ENCODE results near the gene HHAT.

DNA sequence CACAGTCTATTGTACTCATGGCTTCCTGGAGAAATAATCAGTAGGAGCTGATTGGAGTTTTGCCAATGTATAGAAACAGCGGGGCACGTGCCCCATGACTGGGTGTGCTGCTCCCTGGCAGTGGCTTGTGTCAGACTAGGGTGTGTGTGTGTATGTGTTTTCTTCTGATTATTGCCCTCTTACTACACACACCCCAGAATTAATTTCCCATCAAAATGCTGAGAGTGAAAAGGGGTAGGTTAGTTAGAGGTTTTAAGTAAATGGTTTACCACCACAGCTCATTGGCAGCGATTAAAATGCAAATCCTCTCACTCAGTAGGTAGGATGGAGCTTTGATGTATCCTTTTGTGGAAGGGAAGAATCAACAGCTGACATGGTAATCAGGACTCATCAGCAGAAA is 29.9 kb downstream of the HHAT start:
- TF ChIP-seq, protein P1, sequence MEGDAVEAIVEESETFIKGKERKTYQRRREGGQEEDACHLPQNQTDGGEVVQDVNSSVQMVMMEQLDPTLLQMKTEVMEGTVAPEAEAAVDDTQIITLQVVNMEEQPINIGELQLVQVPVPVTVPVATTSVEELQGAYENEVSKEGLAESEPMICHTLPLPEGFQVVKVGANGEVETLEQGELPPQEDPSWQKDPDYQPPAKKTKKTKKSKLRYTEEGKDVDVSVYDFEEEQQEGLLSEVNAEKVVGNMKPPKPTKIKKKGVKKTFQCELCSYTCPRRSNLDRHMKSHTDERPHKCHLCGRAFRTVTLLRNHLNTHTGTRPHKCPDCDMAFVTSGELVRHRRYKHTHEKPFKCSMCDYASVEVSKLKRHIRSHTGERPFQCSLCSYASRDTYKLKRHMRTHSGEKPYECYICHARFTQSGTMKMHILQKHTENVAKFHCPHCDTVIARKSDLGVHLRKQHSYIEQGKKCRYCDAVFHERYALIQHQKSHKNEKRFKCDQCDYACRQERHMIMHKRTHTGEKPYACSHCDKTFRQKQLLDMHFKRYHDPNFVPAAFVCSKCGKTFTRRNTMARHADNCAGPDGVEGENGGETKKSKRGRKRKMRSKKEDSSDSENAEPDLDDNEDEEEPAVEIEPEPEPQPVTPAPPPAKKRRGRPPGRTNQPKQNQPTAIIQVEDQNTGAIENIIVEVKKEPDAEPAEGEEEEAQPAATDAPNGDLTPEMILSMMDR (IDR thresholded peaks at IDR 0.05; ENCODE audit: low read length), result no peak
- TF ChIP-seq EZH2 (IDR thresholded peaks at IDR 0.05; ENCODE audit: borderline replicate concordance, low read length), result no peak

Data from OCI-LY1 (cell line).